Activated T-cell treated with anti-CD3 and anti-CD28 coated beads, Interleukin-2, amount 50 U/mL, for 1 hour (primary cell): ENCODE data around the gene CHRND.

ENCODE experiments used
- DNase-seq: peaks from one replicate; pipeline ENCODE4 v3.0.0-alpha.2; 2020

CHRND gene

DNA sequence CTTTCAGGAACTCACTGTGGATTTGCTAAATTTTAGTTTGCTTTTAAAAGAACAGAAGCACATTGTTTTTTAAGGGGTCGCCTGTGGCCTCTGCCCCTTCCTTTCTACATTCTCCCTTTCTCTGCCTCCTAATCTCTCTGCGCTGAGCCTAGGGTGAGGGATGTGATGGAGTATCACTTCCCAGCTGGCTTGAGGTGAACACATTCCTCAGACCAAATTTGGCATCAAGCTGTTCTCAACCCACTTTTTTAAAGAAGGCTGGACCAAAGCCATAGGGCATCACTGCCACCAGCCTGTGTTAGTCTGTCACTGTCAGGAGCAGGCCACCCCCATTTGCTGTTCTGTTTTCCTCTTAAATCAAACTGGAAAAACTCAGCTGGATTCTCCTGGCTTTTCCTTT lies 51.9 kb downstream of the CHRND start:
- DNase-seq, result no peak

GRCh38 chr2:232578626-232579025 lies 52.7 kb downstream of the CHRND start:
- DNase-seq, result no peak

GRCh38 chr2:232580648-232580981 lies 54.7 kb downstream of the CHRND start:
- no peak for DNase-seq

GRCh38 chr2:232581725-232582124 lies 55.8 kb downstream of the CHRND start:
- no peak for DNase-seq

DNA sequence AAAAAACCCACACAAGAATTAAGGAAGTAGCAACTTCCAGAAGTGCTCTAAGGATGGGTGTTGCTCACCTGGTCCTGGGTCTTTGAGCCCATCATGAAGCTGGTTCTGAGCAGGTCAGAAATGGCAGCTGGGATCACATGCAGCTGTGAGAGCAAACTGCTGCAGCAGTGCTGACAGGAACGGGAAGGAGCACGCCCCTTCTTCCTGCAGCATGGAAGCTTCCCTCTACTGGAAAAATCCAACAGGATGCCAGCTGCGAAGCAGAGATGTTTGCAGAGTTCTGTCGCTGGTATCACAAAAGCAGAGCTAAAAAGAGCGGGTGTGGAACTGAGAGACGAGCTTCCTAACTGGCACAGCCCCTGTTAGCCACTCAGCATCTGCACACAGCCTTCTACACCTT lies 58.3 kb downstream of the CHRND start:
- no peak for DNase-seq
